Measurements from ENCODE around the gene KLHL29. TPM values are rescaled to one million over a fixed set of nuclear protein-coding genes. Genes with fewer than 3 reads are reported as not detected.

KLHL29 gene
- total and polyA plus RNA-seq, 10 of the 15 experiments (the other 5 are each of a cell fraction or from before 2014, with no cell fraction given) = 1.4 to 19.5 (median 6.1) TPM

GRCh38 chr2:23376972-23377371 lies 8.0 kb upstream of the KLHL29 start:
- intact Hi-C loops (cut with micrococcal nuclease; ENCODE audit: unreplicated experiment) = no loop called here
- 91% methylated on average over 8 of the region's 8 CpGs for WGBS (ENCODE audit: insufficient coverage, insufficient replicate concordance, low lambda C conversion rate, missing lambda C conversion rate)
- DNase-seq (ENCODE audit: low read depth, low spot score) = no peak
- in situ Hi-C loops (cut with MboI) = loop anchor here (25.0 kb wide), 1 partner anchor 985 kb away; the partner anchor contains the start of gene ITSN2
- ATAC-seq = no peak
- no peaks in the 10 kb centered on the region for H3K36me3 ChIP-seq (ENCODE audit: control insufficient read depth in 2 of 2, insufficient read depth in 2 of 2, low read length in 1 of 2)
- no peak overlapping the region for H3K4me2 ChIP-seq (ENCODE audit: control insufficient read depth, insufficient read depth)
- H2AFZ ChIP-seq (ENCODE audit: control insufficient read depth, low read depth, low read length) = no peak overlapping the region
- SMC1A ChIA-PET (ENCODE audit: uncharacterized antibody, unreplicated experiment) = interaction anchor here (0.9 to 2.0 kb wide), 3 partner anchors 10 to 74 kb away, joined by 3 to 6 read pairs (median 6); no protein-coding TSS in a partner anchor
- no peak overlapping the region for H3K9ac ChIP-seq (ENCODE audit: control insufficient read depth, insufficient read depth, low read length)
- H3K27ac ChIP-seq (ENCODE audit: control insufficient read depth, insufficient read depth) = no peak overlapping the region
- H3K4me3 ChIP-seq = no peak overlapping the region
- H3K4me1 ChIP-seq (ENCODE audit: control insufficient read depth, insufficient read depth, low read length) = peaks cover 43% of the 10 kb centered on the region
- BruUV-seq (replicated peaks) = no TSS peak
- no peaks in the 10 kb centered on the region for H3K9me3 ChIP-seq (replicated peaks; ENCODE audit: control insufficient read depth, insufficient read depth, low read length)
- H3K79me2 ChIP-seq (ENCODE audit: control insufficient read depth, insufficient read depth, low read length) = no peaks in the 10 kb centered on the region
- FAIRE-seq = no peak
- CTCF ChIA-PET = interaction anchor here (0.8 to 3.2 kb wide), 2 partner anchors 10 to 22 kb away, joined by 3 to 10 read pairs; no protein-coding TSS in a partner anchor
- TF ChIP-seq IRF5 (IDR thresholded peaks at IDR 0.05; ENCODE audit: borderline replicate concordance) (no peak), BCL11A (IDR thresholded peaks at IDR 0.05; ENCODE audit: low read depth, low read length) (no peak), RBBP5 (conservative IDR thresholded peaks at IDR 0.05) (no peak), CBX3 (IDR thresholded peaks at IDR 0.05; ENCODE audit: borderline replicate concordance, low read depth) (no peak), CBFB (IDR thresholded peaks at IDR 0.05; ENCODE audit: low read depth) (no peak), HDAC6 (IDR thresholded peaks at IDR 0.05; ENCODE audit: unreplicated experiment) (no peak), RAD21 (IDR thresholded peaks at IDR 0.05; ENCODE audit: insufficient read depth, low read depth, low read length) (no peak), DPF2 (IDR thresholded peaks at IDR 0.05) (no peak), POLR2A (IDR thresholded peaks at IDR 0.05; ENCODE audit: low read depth, low read length) (no peak), NBN (IDR thresholded peaks at IDR 0.05) (no peak), TARDBP (IDR thresholded peaks at IDR 0.05; ENCODE audit: borderline replicate concordance) (no peak), EED (IDR thresholded peaks at IDR 0.05; ENCODE audit: low read depth) (no peak)
- POLR2A ChIA-PET = interaction anchor here (1.0 kb wide), 1 partner anchor 10 kb away, joined by 3 read pairs; no protein-coding TSS in a partner anchor
- RAD21 ChIA-PET (ENCODE audit: unreplicated experiment) = interaction anchor here (0.8 kb wide), 1 partner anchor 68 kb away, joined by 4 read pairs; no protein-coding TSS in a partner anchor
- H4K20me1 ChIP-seq (ENCODE audit: control insufficient read depth, insufficient read depth) = no peaks in the 10 kb centered on the region
- no peaks in the 10 kb centered on the region for H3K27me3 ChIP-seq (replicated peaks in 1 of 2; ENCODE audit: control insufficient read depth in 2 of 2, insufficient read depth in 2 of 2, low read length in 1 of 2)
